PC-3 (cell line): ENCODE data around the gene GATA3. TPM values are rescaled to one million over a fixed set of nuclear protein-coding genes. Genes with fewer than 3 reads are reported as not detected.

Source experiments
- ATAC-seq: fragments of 200-7000 bp; cut with Tn5 transposase; 2 replicates; pipeline ENCODE4 v1.9.1; 2020; ENCODE audit warnings: mild to moderate bottlenecking, moderate library complexity
- BruUV-seq: library from RNA; stranded (reverse); fragments of 400-500 nt; replicated peaks from 2 replicates; lab custom pipeline; 2021; lab: Mats Ljungman, UMichigan
- CTCF ChIA-PET: fragments of 300-600 bp; sonication (Branson Sonifier 250); formaldehyde crosslinking; loops from one replicate; lab custom pipeline; 2022; ENCODE audit warnings: antibody characterized with exemption; lab: Charles Lee
- POLR2A ChIA-PET: fragments of 300-600 bp; sonication (Branson Sonifier 250); formaldehyde crosslinking; loops from one replicate; lab custom pipeline; 2022; ENCODE audit warnings: antibody characterized with exemption; ENCODE audit not compliant: unreplicated experiment; lab: Charles Lee
- DNase-seq: peaks from one replicate; pipeline ENCODE4 v3.0.0-alpha.2; 2015
- H2AFZ ChIP-seq: fragments of 300-600 bp; sonication (generic); 2 replicates; pipeline ENCODE4 v1.6.0; 2016; ENCODE audit warnings: antibody characterized with exemption, low read length
- H3F3A ChIP-seq: fragments of 300-600 bp; sonication (generic); one replicate; pipeline ENCODE4 v1.6.0; 2017; ENCODE audit warnings: antibody characterized with exemption, low read length, control low read depth, mild to moderate bottlenecking; ENCODE audit not compliant: unreplicated experiment
- H3K27ac ChIP-seq: fragments of 300-600 bp; sonication (generic); 2 replicates; pipeline ENCODE4 v1.5.1; 2016; ENCODE audit warnings: mild to moderate bottlenecking, low read length
- H3K27me3 ChIP-seq: fragments of 300-600 bp; sonication (generic); 2 replicates; pipeline ENCODE4 v1.6.1; 2016; ENCODE audit warnings: low read length, mixed read lengths
- H3K36me3 ChIP-seq: fragments of 300-600 bp; sonication (generic); 2 replicates; pipeline ENCODE4 v1.6.1; 2016; ENCODE audit warnings: low read depth, mixed run types, low read length, mixed read lengths
- H3K4me1 ChIP-seq: fragments of 300-600 bp; sonication (generic); 2 replicates; pipeline ENCODE4 v1.5.1; 2016; ENCODE audit warnings: low read length; ENCODE audit not compliant: insufficient read depth
- H3K4me2 ChIP-seq: fragments of 300-600 bp; sonication (generic); 2 replicates; pipeline ENCODE4 v1.6.0; 2016; ENCODE audit warnings: low read length
- H3K4me3 ChIP-seq: fragments of 300-600 bp; sonication (generic); 2 replicates; pipeline ENCODE4 v1.5.1; 2016; ENCODE audit warnings: mild to moderate bottlenecking, low read length, mixed read lengths
- H3K79me2 ChIP-seq: fragments of 300-600 bp; sonication (generic); 2 replicates; pipeline ENCODE4 v1.6.1; 2017; ENCODE audit warnings: low read length, mixed read lengths
- H3K9ac ChIP-seq: fragments of 300-600 bp; sonication (generic); 2 replicates; pipeline ENCODE4 v1.6.0; 2016; ENCODE audit warnings: mild to moderate bottlenecking, low read length
- H3K9me2 ChIP-seq: fragments of 300-600 bp; sonication (generic); replicated peaks from 2 replicates; pipeline ENCODE4 v1.6.1; 2016; ENCODE audit warnings: mixed run types, low read length, mixed read lengths
- H3K9me3 ChIP-seq: fragments of 300-600 bp; sonication (generic); 2 replicates; pipeline ENCODE4 v1.6.1; 2016; ENCODE audit warnings: low read length, mixed read lengths
- H4K20me1 ChIP-seq: fragments of 300-600 bp; sonication (generic); 2 replicates; pipeline ENCODE4 v1.6.1; 2016; ENCODE audit warnings: low read length, mixed read lengths
- CTCF ChIP-seq: fragments of 300-600 bp; sonication (generic); conservative IDR thresholded peaks from 2 replicates; pipeline ENCODE4 v1.5.1; 2017; ENCODE audit warnings: antibody characterized with exemption, low read depth, mild to moderate bottlenecking, low read length
- EZH2 ChIP-seq: fragments of 300-600 bp; sonication (generic); IDR thresholded peaks from one replicate; pipeline ENCODE4 v1.6.1; 2017; ENCODE audit warnings: antibody characterized with exemption, mild to moderate bottlenecking, low read length; ENCODE audit not compliant: unreplicated experiment
- EZH2phosphoT487 ChIP-seq: fragments of 300-600 bp; sonication (generic); IDR thresholded peaks from 2 replicates; pipeline ENCODE4 v1.6.1; 2018; ENCODE audit warnings: mild to moderate bottlenecking, antibody characterized with exemption, low read length, borderline replicate concordance
- intact Hi-C: fragments of 100-400 bp; cut with micrococcal nuclease; formaldehyde crosslinking; loops from 2 replicates; pipeline ENCODE4 v1.9.0; 2023
- total RNA-seq: library from RNA; depleted of rRNA; stranded (reverse); fragments of >200 nt; gene quantifications from 2 replicates; pipeline ENCODE4 v1.2.3, GENCODE V29; 2014

Gene GATA3
- total RNA-seq, 1 experiment from 2014 or later: 2.6 TPM

DNA sequence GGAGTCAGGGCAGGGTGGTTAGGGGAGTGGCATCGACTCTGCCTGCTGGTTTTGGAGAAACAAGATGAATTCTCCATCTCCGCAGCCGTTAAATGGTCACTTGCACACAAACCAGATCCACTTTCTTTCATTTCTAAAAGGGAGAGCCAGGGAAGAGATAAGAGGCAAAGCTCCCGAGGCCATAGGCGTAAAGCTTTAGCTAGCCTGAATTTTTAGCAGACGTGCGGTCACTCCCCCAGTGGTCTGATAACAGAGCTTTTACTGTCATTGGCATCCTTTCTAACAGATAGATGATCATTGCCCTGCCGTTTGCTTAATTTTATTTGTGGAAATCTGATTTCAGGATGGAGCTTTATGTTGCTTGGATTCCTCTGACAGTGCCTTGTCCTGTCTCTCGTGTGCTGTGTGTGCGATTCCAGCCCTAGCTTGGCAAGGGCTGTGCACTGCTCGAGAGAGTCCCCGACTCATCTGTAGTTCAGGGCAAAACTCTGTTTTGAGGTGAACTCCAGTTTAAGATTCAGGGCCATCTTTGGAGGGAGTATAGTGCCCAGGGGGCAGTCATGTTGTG lies 62.5 kb downstream of the GATA3 start:
- Histone ChIP-seq H3K27ac (no peak overlapping the region), H3F3A (no peaks in the 10 kb centered on the region), H2AFZ (no peak overlapping the region), H3K4me1 (no peaks in the 10 kb centered on the region), H3K4me2 (no peak overlapping the region), H3K79me2 (no peaks in the 10 kb centered on the region), H3K27me3 (no peaks in the 10 kb centered on the region), H4K20me1 (no peaks in the 10 kb centered on the region), H3K36me3 (no peaks in the 10 kb centered on the region), H3K9me3 (no peaks in the 10 kb centered on the region), H3K9me2 (no peaks in the 10 kb centered on the region), H3K9ac (no peak overlapping the region), H3K4me3 (no peak overlapping the region)
- ChIA-PET POLR2A (no interaction called here), CTCF (no interaction called here)
- intact Hi-C loops: no loop called here
- BruUV-seq: no TSS peak
- ATAC-seq (no peak), DNase-seq (no peak)
- no peak for TF ChIP-seq EZH2
- no peak for TF ChIP-seq CTCF
- TF ChIP-seq EZH2phosphoT487: no peak

- intact Hi-C loops: no loop called here
- POLR2A ChIA-PET: interaction anchor here (0.7 kb wide), 1 partner anchor 1257 kb away, joined by 3 read pairs; no protein-coding TSS in a partner anchor
Measured at GRCh38 chr10:8121201-8121890, 66.9 kb downstream of the GATA3 start.

More at GRCh38 chr10:8121201-8121890, 66.9 kb downstream of the GATA3 start:
- no peaks in the 10 kb centered on the region for H3K9me3 ChIP-seq
- CTCF ChIA-PET: no interaction called here
- no peak overlapping the region for H3K4me3 ChIP-seq
- H3K4me2 ChIP-seq: no peak overlapping the region
- ATAC-seq (no peak), DNase-seq (no peak)
- H3K27ac ChIP-seq: no peak overlapping the region
- H4K20me1 ChIP-seq: no peaks in the 10 kb centered on the region
- no peaks in the 10 kb centered on the region for H3K27me3 ChIP-seq
- H2AFZ ChIP-seq: no peak overlapping the region
- H3F3A ChIP-seq: no peaks in the 10 kb centered on the region
- H3K9ac ChIP-seq: no peak overlapping the region
- no peaks in the 10 kb centered on the region for H3K4me1 ChIP-seq
- H3K36me3 ChIP-seq: no peaks in the 10 kb centered on the region
- BruUV-seq: no TSS peak
- no peaks in the 10 kb centered on the region for H3K79me2 ChIP-seq
- TF ChIP-seq EZH2 (no peak), EZH2phosphoT487 (no peak), CTCF (no peak)
- no peaks in the 10 kb centered on the region for H3K9me2 ChIP-seq
